GM21825 (cell line): Measurements from ENCODE around the gene SLC26A4.
A peak's percentile ranks its signal among the peaks of the same experiment; 100 is the strongest.

Experiments
- ATAC-seq: cut with Tn5 transposase; IDR thresholded peaks from one replicate; pipeline ENCODE4 v1.9.1; 2021; ENCODE audit warnings: mild to moderate bottlenecking, moderate library complexity; ENCODE audit not compliant: unreplicated experiment

SLC26A4 gene

GRCh38 chr7:107658467-107658866, 2.2 kb upstream of the SLC26A4 start:
- no peak for ATAC-seq

- peak; percentile 39 for ATAC-seq
Measured at GRCh38 chr7:107659666-107660065, 962 bp upstream of the SLC26A4 start.

GRCh38 chr7:107661081-107661864, 645 bp downstream of the SLC26A4 start:
- ATAC-seq, result peak; percentile 54

GRCh38 chr7:107661865-107662379, 1.3 kb downstream of the SLC26A4 start:
- no peak for ATAC-seq

- no peak for ATAC-seq
Measured at GRCh38 chr7:107663196-107663595, 2.6 kb downstream of the SLC26A4 start.

GRCh38 chr7:107666790-107667189, 6.2 kb downstream of the SLC26A4 start:
- ATAC-seq, result no peak

- no peak for ATAC-seq
Measured at GRCh38 chr7:107667341-107667740, 6.7 kb downstream of the SLC26A4 start.

GRCh38 chr7:107668296-107668695, 7.7 kb downstream of the SLC26A4 start:
- no peak for ATAC-seq

- no peak for ATAC-seq
Measured at GRCh38 chr7:107672183-107672582, 11.6 kb downstream of the SLC26A4 start.

- ATAC-seq, result no peak
Measured at GRCh38 chr7:107676249-107676648, 15.6 kb downstream of the SLC26A4 start.

- ATAC-seq, result no peak
Measured at GRCh38 chr7:107678110-107678753, 17.6 kb downstream of the SLC26A4 start.

- ATAC-seq, result no peak
Measured at GRCh38 chr7:107680478-107680877, 19.9 kb downstream of the SLC26A4 start.

GRCh38 chr7:107682886-107683285, 22.3 kb downstream of the SLC26A4 start:
- ATAC-seq, result no peak

GRCh38 chr7:107684287-107684686, 23.7 kb downstream of the SLC26A4 start:
- ATAC-seq, result no peak

- ATAC-seq, result no peak
Measured at GRCh38 chr7:107684947-107685463, 24.4 kb downstream of the SLC26A4 start.

GRCh38 chr7:107686816-107687387, 26.3 kb downstream of the SLC26A4 start:
- no peak for ATAC-seq

GRCh38 chr7:107687656-107688055, 27.0 kb downstream of the SLC26A4 start:
- no peak for ATAC-seq

GRCh38 chr7:107689553-107689952, 28.9 kb downstream of the SLC26A4 start:
- ATAC-seq, result no peak

- ATAC-seq, result no peak
Measured at GRCh38 chr7:107690084-107690483, 29.5 kb downstream of the SLC26A4 start.

- ATAC-seq, result no peak
Measured at GRCh38 chr7:107690611-107691010, 30.0 kb downstream of the SLC26A4 start.

GRCh38 chr7:107691716-107692115, 31.1 kb downstream of the SLC26A4 start:
- no peak for ATAC-seq

GRCh38 chr7:107692501-107692900, 31.9 kb downstream of the SLC26A4 start:
- ATAC-seq, result no peak
